Activated T-helper 2 cell treated with anti-CD3 and anti-CD28 coated beads, Interferon-gamma antibody, Interleukin-2, Interleukin-4, amounts not matched to agents 10 μg/mL and 5 μg/mL and 100 μg/mL, durations not matched to agents 14 hours and 24 hours and 36 hours (primary cell): Measurements from ENCODE around the gene PDILT. TPM values are rescaled to one million over a fixed set of nuclear protein-coding genes. Genes with fewer than 3 reads are reported as not detected.

Source experiments
- DNase-seq: peaks from one replicate; pipeline ENCODE4 v3.0.0; 2021; ENCODE audit warnings: low spot score
- H3K27ac Mint-ChIP-seq: one replicate; pipeline ENCODE4 v1.8.0; 2021; ENCODE audit warnings: mixed read lengths
- H3K27me3 Mint-ChIP-seq: one replicate; pipeline ENCODE4 v1.8.0; 2021; ENCODE audit warnings: low read depth, mixed read lengths
- H3K36me3 Mint-ChIP-seq: one replicate; pipeline ENCODE4 v1.8.0; 2021; ENCODE audit warnings: low read depth, mixed read lengths
- H3K4me1 Mint-ChIP-seq: one replicate; pipeline ENCODE4 v1.8.0; 2021; ENCODE audit warnings: low read depth, mixed read lengths
- H3K4me3 Mint-ChIP-seq: one replicate; pipeline ENCODE4 v1.8.0; 2021; ENCODE audit warnings: low read depth, mild to moderate bottlenecking, moderate library complexity, mixed read lengths
- H3K9me3 Mint-ChIP-seq: one replicate; pipeline ENCODE4 v1.8.0; 2021; ENCODE audit warnings: mixed read lengths
- intact Hi-C: fragments of 100-400 bp; cut with micrococcal nuclease; formaldehyde crosslinking; loops from one replicate; pipeline ENCODE4 v1.15.1; 2023
- total RNA-seq: library from RNA; stranded (reverse); gene quantifications from 2 replicates; pipeline ENCODE4 v1.2.3, GENCODE V29; 2022

PDILT gene
- total RNA-seq, 1 donor from 2014 or later, result 0.07 TPM

DNA sequence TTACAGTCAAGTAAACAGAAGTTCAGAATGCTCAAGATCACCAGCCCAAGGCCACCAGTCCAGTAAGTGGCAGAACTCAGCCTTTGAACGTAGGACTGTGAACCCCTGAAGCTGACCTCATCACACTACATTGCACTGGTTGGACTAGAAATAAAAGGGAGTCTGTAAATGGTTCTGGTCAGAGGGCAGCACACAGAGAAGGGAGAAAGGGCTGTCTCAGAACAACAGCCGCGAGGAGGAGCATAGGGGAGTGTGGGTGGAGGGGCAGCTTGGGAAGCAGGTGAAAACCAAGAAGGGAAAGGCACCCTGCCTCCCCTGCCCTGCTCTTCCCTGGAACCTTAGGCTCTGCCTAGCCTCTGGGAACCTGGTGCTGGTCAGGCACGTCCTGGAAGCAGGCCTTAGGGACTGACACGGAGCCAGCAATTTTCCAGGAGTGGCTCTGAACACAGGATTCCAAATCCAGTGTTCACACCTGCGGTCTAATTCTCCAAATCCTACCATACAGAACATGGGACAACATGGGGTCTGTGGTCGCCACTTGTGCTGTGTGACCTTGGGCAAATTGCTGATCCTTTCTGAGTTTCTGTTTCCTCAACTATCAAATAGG, 7.0 kb downstream of the PDILT start:
- intact Hi-C loops, result no loop called here
- H3K36me3 Mint-ChIP-seq, result no peaks in the 10 kb centered on the region
- no peaks in the 10 kb centered on the region for H3K9me3 Mint-ChIP-seq
- H3K27me3 Mint-ChIP-seq, result peaks cover 1% of the 10 kb centered on the region
- DNase-seq, result no peak
- no peak overlapping the region for H3K4me3 Mint-ChIP-seq
- H3K4me1 Mint-ChIP-seq, result no peaks in the 10 kb centered on the region
- no peak overlapping the region for H3K27ac Mint-ChIP-seq

- Mint-ChIP-seq H3K9me3 (no peaks in the 10 kb centered on the region), H3K27ac (no peak overlapping the region), H3K4me3 (no peak overlapping the region), H3K4me1 (no peaks in the 10 kb centered on the region), H3K36me3 (no peaks in the 10 kb centered on the region), H3K27me3 (peaks cover under 1% of the 10 kb centered on the region)
- no peak for DNase-seq
- intact Hi-C loops, result no loop called here
Observed at GRCh38 chr16:20396846-20397467, 7.6 kb downstream of the PDILT start.

DNA sequence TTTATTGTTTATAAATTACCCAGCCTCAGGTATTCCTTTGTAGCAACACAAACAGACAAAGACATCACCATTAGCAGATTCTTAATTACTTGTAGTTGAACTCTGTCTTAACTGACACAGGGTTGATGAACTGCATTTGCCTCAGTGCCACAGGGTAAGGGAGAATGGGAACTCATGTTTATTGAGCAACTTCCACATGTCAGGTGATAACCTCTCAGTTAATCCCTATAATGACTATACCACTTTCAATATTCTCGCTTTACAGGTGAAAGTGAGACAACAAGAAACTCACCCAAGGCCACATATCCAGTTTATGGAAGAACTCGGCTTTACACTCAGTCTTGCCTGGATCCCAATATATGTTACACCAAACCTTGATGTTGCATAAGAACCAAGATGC, 8.6 kb downstream of the PDILT start:
- Mint-ChIP-seq H3K4me3 (no peak overlapping the region), H3K27ac (no peak overlapping the region), H3K9me3 (no peaks in the 10 kb centered on the region), H3K4me1 (no peaks in the 10 kb centered on the region), H3K36me3 (no peaks in the 10 kb centered on the region), H3K27me3 (no peaks in the 10 kb centered on the region)
- intact Hi-C loops, result no loop called here
- no peak for DNase-seq

- Mint-ChIP-seq H3K36me3 (no peaks in the 10 kb centered on the region), H3K9me3 (no peaks in the 10 kb centered on the region), H3K27me3 (no peaks in the 10 kb centered on the region), H3K4me1 (no peaks in the 10 kb centered on the region), H3K27ac (no peak overlapping the region), H3K4me3 (no peak overlapping the region)
- no peak for DNase-seq
- intact Hi-C loops, result no loop called here
Observed at GRCh38 chr16:20393801-20394577, 10.5 kb downstream of the PDILT start.

GRCh38 chr16:20391045-20391444, 13.5 kb downstream of the PDILT start:
- Mint-ChIP-seq H3K4me1 (no peaks in the 10 kb centered on the region), H3K36me3 (no peaks in the 10 kb centered on the region), H3K27me3 (peaks cover 4% of the 10 kb centered on the region), H3K27ac (no peak overlapping the region), H3K9me3 (no peaks in the 10 kb centered on the region), H3K4me3 (no peak overlapping the region)
- intact Hi-C loops, result no loop called here
- DNase-seq, result no peak

DNA sequence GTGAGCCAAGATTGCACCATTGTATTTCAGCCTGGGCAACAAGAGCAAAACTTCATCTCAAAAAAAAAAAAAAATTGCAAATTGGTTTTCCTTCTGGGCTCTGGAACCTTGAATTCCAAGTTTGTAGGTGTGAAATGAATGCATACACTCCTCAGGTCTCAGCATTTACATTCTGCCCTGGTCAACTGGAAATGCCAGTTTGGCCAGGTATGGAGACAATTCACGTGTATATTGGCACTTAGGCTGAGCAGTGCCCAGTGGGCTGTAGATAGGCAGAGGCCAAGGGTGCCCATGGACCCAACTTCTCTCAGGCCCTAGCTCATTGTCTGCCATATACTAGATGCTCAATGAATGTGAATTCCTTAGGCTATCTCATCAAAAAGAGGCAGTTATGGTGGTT, 15.7 kb downstream of the PDILT start:
- intact Hi-C loops, result no loop called here

DNA sequence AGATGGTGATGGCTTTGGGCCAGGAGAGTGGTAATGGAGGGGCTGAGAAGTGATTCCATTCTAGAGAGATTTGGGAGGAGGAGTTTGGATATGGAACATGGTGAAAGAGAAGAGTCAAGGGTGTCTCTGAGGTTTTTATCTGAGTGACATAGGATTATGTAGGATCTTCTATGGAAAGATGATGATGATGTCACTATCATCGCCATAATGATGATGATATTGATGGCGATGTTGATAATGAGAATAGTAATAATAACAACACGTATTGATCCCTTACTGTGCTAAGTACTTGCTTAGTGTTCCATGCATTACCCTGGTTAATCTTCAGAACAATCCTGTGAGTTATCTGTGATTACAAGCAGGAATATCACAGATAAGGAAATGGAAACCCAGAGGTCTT, 16.6 kb downstream of the PDILT start:
- Mint-ChIP-seq H3K9me3 (no peaks in the 10 kb centered on the region), H3K4me3 (no peak overlapping the region), H3K36me3 (no peaks in the 10 kb centered on the region), H3K27me3 (peaks cover 4% of the 10 kb centered on the region), H3K27ac (no peak overlapping the region), H3K4me1 (no peaks in the 10 kb centered on the region)
- intact Hi-C loops, result no loop called here
- no peak for DNase-seq

More for the DNA sequence above, 15.7 kb downstream of the PDILT start:
- no peak overlapping the region for H3K27ac Mint-ChIP-seq
- H3K36me3 Mint-ChIP-seq, result no peaks in the 10 kb centered on the region
- H3K4me1 Mint-ChIP-seq, result no peaks in the 10 kb centered on the region
- H3K4me3 Mint-ChIP-seq, result no peak overlapping the region
- peaks cover 4% of the 10 kb centered on the region for H3K27me3 Mint-ChIP-seq
- DNase-seq, result no peak
- H3K9me3 Mint-ChIP-seq, result no peaks in the 10 kb centered on the region

DNA sequence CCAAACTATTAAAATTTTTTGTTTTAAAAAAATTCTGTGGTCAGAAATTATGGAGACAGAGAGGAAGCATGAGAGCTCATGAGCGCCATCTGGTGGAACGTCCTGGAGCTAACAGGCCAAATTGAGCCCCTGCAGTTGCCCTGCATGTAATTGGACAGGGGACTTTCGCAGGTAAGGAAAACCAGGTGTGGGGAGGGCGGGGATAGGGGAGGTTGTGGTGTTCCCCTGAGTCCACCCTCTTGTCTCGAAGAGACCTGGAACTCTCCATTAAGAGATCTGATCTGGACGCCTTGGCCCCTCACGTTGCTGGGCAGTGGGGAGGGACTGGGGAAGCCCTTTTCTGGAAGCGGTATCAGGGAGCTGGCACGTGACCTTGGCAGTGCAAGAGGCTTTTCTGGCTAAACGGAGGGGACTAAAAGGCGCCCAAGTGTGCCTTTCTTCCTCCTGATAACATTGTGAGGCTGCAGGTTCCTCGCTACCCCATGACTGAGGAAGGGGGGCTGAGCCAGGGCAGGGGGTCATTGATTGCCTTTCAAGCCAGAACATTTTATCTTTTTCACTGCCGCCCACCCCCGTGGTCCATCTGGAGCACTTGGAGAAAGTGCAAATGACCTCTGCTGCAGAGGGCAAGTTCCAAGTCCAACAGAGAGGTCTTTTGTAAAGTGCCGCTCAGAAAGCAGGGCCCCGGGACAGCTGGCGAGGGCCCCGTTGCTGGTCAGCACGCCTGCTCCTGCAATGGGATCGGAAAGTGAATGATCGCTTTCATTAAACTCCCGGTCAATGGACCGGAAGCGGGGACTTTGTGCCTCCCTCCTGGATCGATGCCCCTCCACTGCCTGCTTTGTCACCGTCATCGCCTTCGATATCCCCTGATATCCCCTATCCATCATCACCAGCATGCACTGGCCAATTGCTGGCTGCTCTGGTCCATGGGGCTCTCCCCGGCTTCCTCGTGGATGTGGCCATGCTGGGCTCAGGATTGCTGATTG, 18.4 kb downstream of the PDILT start:
- H3K4me1 Mint-ChIP-seq, result no peaks in the 10 kb centered on the region
- intact Hi-C loops, result no loop called here
- H3K4me3 Mint-ChIP-seq, result no peak overlapping the region
- H3K27me3 Mint-ChIP-seq, result peaks cover 4% of the 10 kb centered on the region
- H3K27ac Mint-ChIP-seq, result no peak overlapping the region
- no peaks in the 10 kb centered on the region for H3K36me3 Mint-ChIP-seq
- no peaks in the 10 kb centered on the region for H3K9me3 Mint-ChIP-seq
- peak; percentile 10 for DNase-seq

DNA sequence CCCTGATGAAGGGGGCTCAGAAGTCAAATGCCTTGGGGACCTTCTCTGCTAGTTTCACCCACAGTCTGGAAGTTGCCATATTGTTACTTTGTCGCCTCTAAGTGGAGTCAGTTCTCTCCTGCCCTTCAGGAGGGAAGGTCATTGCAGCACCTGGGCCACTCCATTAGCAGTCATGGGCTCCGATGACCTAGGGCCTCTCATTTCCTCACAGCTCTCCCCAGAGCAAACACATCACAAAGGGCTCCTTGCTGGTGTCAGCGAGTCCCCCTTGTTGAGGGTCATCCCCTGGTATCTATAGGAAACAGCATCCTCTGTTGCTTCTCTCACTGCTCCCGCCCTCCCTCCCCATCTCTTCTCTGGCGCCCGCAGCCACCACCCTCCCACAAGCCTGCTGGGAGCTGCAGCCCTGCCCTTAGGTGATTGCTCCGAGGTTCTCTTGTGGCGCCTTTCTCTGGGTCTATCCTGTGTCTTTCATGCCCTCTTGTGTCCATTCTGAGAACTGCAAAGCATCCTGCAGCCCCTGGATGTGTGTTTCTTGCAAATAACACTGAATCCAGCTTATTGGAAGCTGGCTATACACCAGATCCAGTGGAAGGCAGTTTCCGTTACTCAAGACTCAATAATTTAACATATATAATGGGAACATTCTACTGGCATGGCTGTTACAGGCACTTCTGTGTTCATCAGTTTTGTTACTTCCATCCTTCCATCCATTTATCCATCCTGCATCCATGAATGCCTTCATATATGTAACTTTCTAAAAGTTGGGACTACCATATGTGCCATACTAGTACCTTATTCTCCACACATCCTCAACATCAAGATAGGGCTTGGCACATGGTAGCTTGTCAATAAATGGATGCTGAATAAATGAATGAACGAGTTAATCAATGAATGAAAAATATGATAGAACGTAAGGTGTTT, 21.2 kb downstream of the PDILT start:
- intact Hi-C loops, result loop anchor here (1.0 kb wide), 1 partner anchor 476 kb away; no protein-coding TSS in a partner anchor
- no peaks in the 10 kb centered on the region for H3K9me3 Mint-ChIP-seq
- no peaks in the 10 kb centered on the region for H3K36me3 Mint-ChIP-seq
- no peak overlapping the region for H3K27ac Mint-ChIP-seq
- H3K27me3 Mint-ChIP-seq, result peaks cover 4% of the 10 kb centered on the region
- DNase-seq, result peak; percentile 17
- no peaks in the 10 kb centered on the region for H3K4me1 Mint-ChIP-seq
- H3K4me3 Mint-ChIP-seq, result no peak overlapping the region

DNA sequence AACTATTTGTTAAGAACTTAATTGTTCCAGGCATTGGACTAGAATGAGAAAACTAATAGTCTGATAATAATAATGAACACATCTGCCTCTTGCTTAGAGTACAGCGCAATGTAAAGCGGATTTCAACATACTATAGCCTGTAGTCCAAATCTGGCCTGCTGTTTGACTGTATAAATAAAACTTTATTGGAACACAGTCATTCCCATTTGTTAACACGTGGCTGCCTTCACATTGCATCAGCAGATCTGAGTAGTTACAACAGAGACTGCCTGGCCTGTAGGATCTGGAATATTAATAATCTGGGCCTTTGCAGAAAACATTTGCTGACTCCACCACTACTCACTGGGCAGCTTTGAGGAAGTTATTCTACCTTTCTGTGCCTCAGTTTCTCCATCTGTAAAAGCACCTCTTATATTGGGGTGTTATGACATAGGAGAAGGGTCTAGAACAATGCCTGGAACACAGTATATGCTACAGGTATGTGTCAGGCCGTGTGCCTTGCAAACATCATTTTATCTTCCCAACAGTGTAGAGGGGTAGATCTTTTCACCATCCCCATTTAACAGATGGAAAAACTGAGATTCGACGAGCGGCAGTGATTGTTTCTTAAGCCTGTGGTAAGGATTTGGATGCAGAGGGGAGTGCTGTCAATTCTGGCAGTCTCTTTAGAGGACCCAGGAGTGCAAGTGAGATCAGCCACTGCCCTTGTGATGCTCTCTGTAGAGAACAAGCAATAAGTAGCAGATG, 22.2 kb downstream of the PDILT start:
- intact Hi-C loops, result no loop called here
- no peak for DNase-seq
- no peaks in the 10 kb centered on the region for H3K36me3 Mint-ChIP-seq
- H3K27ac Mint-ChIP-seq, result no peak overlapping the region
- no peaks in the 10 kb centered on the region for H3K9me3 Mint-ChIP-seq
- H3K4me1 Mint-ChIP-seq, result no peaks in the 10 kb centered on the region
- H3K27me3 Mint-ChIP-seq, result peaks cover 4% of the 10 kb centered on the region
- H3K4me3 Mint-ChIP-seq, result no peak overlapping the region

- no peaks in the 10 kb centered on the region for H3K9me3 Mint-ChIP-seq
- no peaks in the 10 kb centered on the region for H3K4me1 Mint-ChIP-seq
- DNase-seq, result no peak
- intact Hi-C loops, result no loop called here
- no peak overlapping the region for H3K27ac Mint-ChIP-seq
- no peaks in the 10 kb centered on the region for H3K36me3 Mint-ChIP-seq
- no peak overlapping the region for H3K4me3 Mint-ChIP-seq
- H3K27me3 Mint-ChIP-seq, result no peaks in the 10 kb centered on the region
Observed at GRCh38 chr16:20380782-20381181, 23.8 kb downstream of the PDILT start.
